SK-N-SH (cell line): ENCODE data around the gene TIMM23.
"Not testable (repeated sequence)": the region's sequence is repeated elsewhere in the genome, so short reads cannot be mapped to it uniquely, and the experiment has no call there.

Experiments used
- GABPA ChIP-seq: IDR thresholded peaks from 2 replicates; pipeline ENCODE4 v1.4.0; 2012; ENCODE audit warnings: low read depth, mild to moderate bottlenecking
- NFIC ChIP-seq: IDR thresholded peaks from 2 replicates; pipeline ENCODE4 v1.4.0; 2012; ENCODE audit warnings: borderline replicate concordance
- POLR2AphosphoS5 ChIP-seq: IDR thresholded peaks from 2 replicates; pipeline ENCODE4 v1.6.1; 2012; ENCODE audit warnings: low read depth, low read length
- REST ChIP-seq: IDR thresholded peaks from 2 replicates; pipeline ENCODE4 v1.6.1; 2012; ENCODE audit warnings: mild to moderate bottlenecking, low read depth, low read length, moderate library complexity
- SIN3A ChIP-seq: IDR thresholded peaks from 2 replicates; pipeline ENCODE4 v1.6.1; 2012; ENCODE audit warnings: low read depth, mild to moderate bottlenecking, low read length, moderate library complexity, borderline replicate concordance
- TEAD4 ChIP-seq: IDR thresholded peaks from 2 replicates; pipeline ENCODE4 v1.4.0; 2012; ENCODE audit warnings: mild to moderate bottlenecking, borderline replicate concordance; ENCODE audit not compliant: insufficient read depth
- TF ChIP-seq, protein P1 (sequence below): fragments of 200-600 bp; sonication (generic); IDR thresholded peaks from 2 replicates; pipeline ENCODE4 v1.6.1; 2017; ENCODE audit warnings: antibody characterized with exemption, mild to moderate bottlenecking, moderate library complexity

- TF ChIP-seq, protein P1, sequence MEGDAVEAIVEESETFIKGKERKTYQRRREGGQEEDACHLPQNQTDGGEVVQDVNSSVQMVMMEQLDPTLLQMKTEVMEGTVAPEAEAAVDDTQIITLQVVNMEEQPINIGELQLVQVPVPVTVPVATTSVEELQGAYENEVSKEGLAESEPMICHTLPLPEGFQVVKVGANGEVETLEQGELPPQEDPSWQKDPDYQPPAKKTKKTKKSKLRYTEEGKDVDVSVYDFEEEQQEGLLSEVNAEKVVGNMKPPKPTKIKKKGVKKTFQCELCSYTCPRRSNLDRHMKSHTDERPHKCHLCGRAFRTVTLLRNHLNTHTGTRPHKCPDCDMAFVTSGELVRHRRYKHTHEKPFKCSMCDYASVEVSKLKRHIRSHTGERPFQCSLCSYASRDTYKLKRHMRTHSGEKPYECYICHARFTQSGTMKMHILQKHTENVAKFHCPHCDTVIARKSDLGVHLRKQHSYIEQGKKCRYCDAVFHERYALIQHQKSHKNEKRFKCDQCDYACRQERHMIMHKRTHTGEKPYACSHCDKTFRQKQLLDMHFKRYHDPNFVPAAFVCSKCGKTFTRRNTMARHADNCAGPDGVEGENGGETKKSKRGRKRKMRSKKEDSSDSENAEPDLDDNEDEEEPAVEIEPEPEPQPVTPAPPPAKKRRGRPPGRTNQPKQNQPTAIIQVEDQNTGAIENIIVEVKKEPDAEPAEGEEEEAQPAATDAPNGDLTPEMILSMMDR, result not testable (repeated sequence)
- TF ChIP-seq REST, GABPA, TEAD4, POLR2AphosphoS5, NFIC, SIN3A: not testable (repeated sequence)
Observed at GRCh38 chr10:45984473-45984872, 12.2 kb downstream of the TIMM23 start.
